H1 (cell line): ENCODE results near the gene TOMM5. TPM values are rescaled to one million over a fixed set of nuclear protein-coding genes. Genes with fewer than 3 reads are reported as not detected.

Source experiments
- CBX5 ChIP-seq: fragments of 300-800, 300-1000 bp; sonication (generic); IDR thresholded peaks from 2 replicates; pipeline ENCODE4 v1.7.1; 2016; ENCODE audit warnings: antibody characterized with exemption, low read length, low read depth
- MAFK ChIP-seq: IDR thresholded peaks from 2 replicates; pipeline ENCODE4 v1.6.1; 2012; ENCODE audit warnings: low read depth, mild to moderate bottlenecking, improper control_type of control experiment, low read length
- POLR2A ChIP-seq, 2 experiments: IDR thresholded peaks; 1 replicate in 1 of 2; 2 replicates in 1 of 2; pipeline ENCODE4 v1.6.1; 2011; ENCODE audit warnings: low read depth in 2 of 2, low read length in 2 of 2, mild to moderate bottlenecking in 2 of 2; ENCODE audit errors: control extremely low read depth in 1 of 2
- SRF ChIP-seq: IDR thresholded peaks from 2 replicates; pipeline ENCODE4 v1.6.1; 2011; ENCODE audit warnings: mild to moderate bottlenecking, low read depth, low read length, moderate library complexity
- polyA plus RNA-seq, 7 experiments: library from polyadenylated mRNA; depleted of rRNA in 3 of 7; stranded (reverse) in 5 of 7; unstranded in 2 of 7; fragments of >200 nt in 5 of 7; fragments of 200-250 nt in 2 of 7; gene quantifications; 1 replicate in 5 of 7; 2 replicates in 1 of 7; 4 replicates in 1 of 7; pipeline versions ENCODE4 v1.2.1 to v1.2.3, GENCODE V29; 2011 to 2013; ENCODE audit warnings: missing spikeins in 2 of 7, mixed read lengths in 2 of 7
- total RNA-seq: library from RNA; stranded (reverse); fragmentation: NEBNext Ultra II Directional; extraction: Animal tissue kit (Norgen Biotek cat#: 25700); gene quantifications from 2 replicates; pipeline ENCODE4 v1.2.1, GENCODE V29; 2021

TOMM5 gene
- total and polyA plus RNA-seq, 2 of the 8 experiments (the other 6 are each of a cell fraction or from before 2014, with no cell fraction given): 171 to 174 TPM

- TF ChIP-seq MAFK (no peak), POLR2A (IDR thresholded peaks at IDR 0.05; ENCODE audit: control extremely low read depth in 1 of 2, low read depth in 2 of 2, low read length in 2 of 2) (no peak), CBX5 (no peak), SRF (no peak)
Observed at GRCh38 chr9:37561682-37562081, 30.7 kb downstream of the TOMM5 start (continued).
